Measurements from ENCODE around the gene E2F4. TPM values are rescaled to one million over a fixed set of nuclear protein-coding genes. Genes with fewer than 3 reads are reported as not detected.

Gene E2F4
- total and polyA plus RNA-seq, 2 of the 13 experiments (the other 11 are each of a cell fraction or from before 2014, with no cell fraction given) = 84.8 to 91.2 TPM

- TF ChIP-seq, protein P1, sequence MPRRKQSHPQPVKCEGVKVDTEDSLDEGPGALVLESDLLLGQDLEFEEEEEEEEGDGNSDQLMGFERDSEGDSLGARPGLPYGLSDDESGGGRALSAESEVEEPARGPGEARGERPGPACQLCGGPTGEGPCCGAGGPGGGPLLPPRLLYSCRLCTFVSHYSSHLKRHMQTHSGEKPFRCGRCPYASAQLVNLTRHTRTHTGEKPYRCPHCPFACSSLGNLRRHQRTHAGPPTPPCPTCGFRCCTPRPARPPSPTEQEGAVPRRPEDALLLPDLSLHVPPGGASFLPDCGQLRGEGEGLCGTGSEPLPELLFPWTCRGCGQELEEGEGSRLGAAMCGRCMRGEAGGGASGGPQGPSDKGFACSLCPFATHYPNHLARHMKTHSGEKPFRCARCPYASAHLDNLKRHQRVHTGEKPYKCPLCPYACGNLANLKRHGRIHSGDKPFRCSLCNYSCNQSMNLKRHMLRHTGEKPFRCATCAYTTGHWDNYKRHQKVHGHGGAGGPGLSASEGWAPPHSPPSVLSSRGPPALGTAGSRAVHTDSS (CRISPR knock-in tag; conservative IDR thresholded peaks at IDR 0.05) = 0 out of 2 replicates have a peak, but pooled peaks have one; percentile 72
- TF ChIP-seq, protein P2, sequence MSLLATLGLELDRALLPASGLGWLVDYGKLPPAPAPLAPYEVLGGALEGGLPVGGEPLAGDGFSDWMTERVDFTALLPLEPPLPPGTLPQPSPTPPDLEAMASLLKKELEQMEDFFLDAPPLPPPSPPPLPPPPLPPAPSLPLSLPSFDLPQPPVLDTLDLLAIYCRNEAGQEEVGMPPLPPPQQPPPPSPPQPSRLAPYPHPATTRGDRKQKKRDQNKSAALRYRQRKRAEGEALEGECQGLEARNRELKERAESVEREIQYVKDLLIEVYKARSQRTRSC (CRISPR knock-in tag; IDR thresholded peaks at IDR 0.05; ENCODE audit: low read depth) = no peak
- TF ChIP-seq ZNF430 (CRISPR knock-in tag; IDR thresholded peaks at IDR 0.05) (peak; percentile 61; the same call in 1 of the 2 replicates), ZNF282 (IDR thresholded peaks at IDR 0.05; ENCODE audit: partially characterized antibody) (no peak), ZNF143 (CRISPR knock-in tag; IDR thresholded peaks at IDR 0.05) (no peak; the same call in none of the 2 replicates), ZNF574 (CRISPR knock-in tag; IDR thresholded peaks at IDR 0.05) (peak; percentile 90), DPF2 (CRISPR knock-in tag; IDR thresholded peaks at IDR 0.05; ENCODE audit: borderline replicate concordance, low read depth) (no peak), PRMT3 (CRISPR knock-in tag; IDR thresholded peaks at IDR 0.05; ENCODE audit: borderline replicate concordance, low read depth) (peak; percentile 94; the same call in 1 of the 2 replicates), ZNF292 (CRISPR knock-in tag; IDR thresholded peaks at IDR 0.05; ENCODE audit: borderline replicate concordance, low read depth) (peak; percentile 58; the same call in 1 of the 2 replicates), ZNF7 (CRISPR knock-in tag; IDR thresholded peaks at IDR 0.05) (peak; percentile 33; the same call in 1 of the 2 replicates), SAFB2 (CRISPR knock-in tag; IDR thresholded peaks at IDR 0.05; ENCODE audit: borderline replicate concordance, low read depth) (no peak; the same call in 1 of the 2 replicates), ZNF646 (CRISPR knock-in tag; IDR thresholded peaks at IDR 0.05) (no peak)
- TF ChIP-seq, protein P3, sequence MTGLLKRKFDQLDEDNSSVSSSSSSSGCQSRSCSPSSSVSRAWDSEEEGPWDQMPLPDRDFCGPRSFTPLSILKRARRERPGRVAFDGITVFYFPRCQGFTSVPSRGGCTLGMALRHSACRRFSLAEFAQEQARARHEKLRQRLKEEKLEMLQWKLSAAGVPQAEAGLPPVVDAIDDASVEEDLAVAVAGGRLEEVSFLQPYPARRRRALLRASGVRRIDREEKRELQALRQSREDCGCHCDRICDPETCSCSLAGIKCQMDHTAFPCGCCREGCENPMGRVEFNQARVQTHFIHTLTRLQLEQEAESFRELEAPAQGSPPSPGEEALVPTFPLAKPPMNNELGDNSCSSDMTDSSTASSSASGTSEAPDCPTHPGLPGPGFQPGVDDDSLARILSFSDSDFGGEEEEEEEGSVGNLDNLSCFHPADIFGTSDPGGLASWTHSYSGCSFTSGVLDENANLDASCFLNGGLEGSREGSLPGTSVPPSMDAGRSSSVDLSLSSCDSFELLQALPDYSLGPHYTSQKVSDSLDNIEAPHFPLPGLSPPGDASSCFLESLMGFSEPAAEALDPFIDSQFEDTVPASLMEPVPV (CRISPR knock-in tag; IDR thresholded peaks at IDR 0.05) = 0 out of 2 replicates have a peak, but pooled peaks have one; percentile 8
These were observed 6.8 kb upstream of the E2F4 start (continued) for GRCh38 chr16:67184995-67185650.
